ENCODE results near the gene KCNE2.

GRCh38 chr21:34338226-34338625 lies 25.6 kb upstream of the KCNE2 start:
- TF ChIP-seq ZNF488 (tag by site-specific recombination; IDR thresholded peaks at IDR 0.05) (no peak), FEZF1 (tag by site-specific recombination; IDR thresholded peaks at IDR 0.05) (no peak), KLF7 (tag by site-specific recombination; IDR thresholded peaks at IDR 0.05; ENCODE audit: borderline replicate concordance) (no peak), CTCF (tag by site-specific recombination; IDR thresholded peaks at IDR 0.05) (no peak)

Data from HEK293 (cell line).